HG03039 (cell line): Measurements from ENCODE around the gene BRMS1.
"Not testable (repeated sequence)": the region's sequence is repeated elsewhere in the genome, so short reads cannot be mapped to it uniquely, and the experiment has no call there.

Experiments
- ATAC-seq: cut with Tn5 transposase; IDR thresholded peaks from one replicate; pipeline ENCODE4 v1.9.1; 2021; ENCODE audit warnings: mild to moderate bottlenecking, moderate library complexity; ENCODE audit not compliant: unreplicated experiment

Gene BRMS1

DNA sequence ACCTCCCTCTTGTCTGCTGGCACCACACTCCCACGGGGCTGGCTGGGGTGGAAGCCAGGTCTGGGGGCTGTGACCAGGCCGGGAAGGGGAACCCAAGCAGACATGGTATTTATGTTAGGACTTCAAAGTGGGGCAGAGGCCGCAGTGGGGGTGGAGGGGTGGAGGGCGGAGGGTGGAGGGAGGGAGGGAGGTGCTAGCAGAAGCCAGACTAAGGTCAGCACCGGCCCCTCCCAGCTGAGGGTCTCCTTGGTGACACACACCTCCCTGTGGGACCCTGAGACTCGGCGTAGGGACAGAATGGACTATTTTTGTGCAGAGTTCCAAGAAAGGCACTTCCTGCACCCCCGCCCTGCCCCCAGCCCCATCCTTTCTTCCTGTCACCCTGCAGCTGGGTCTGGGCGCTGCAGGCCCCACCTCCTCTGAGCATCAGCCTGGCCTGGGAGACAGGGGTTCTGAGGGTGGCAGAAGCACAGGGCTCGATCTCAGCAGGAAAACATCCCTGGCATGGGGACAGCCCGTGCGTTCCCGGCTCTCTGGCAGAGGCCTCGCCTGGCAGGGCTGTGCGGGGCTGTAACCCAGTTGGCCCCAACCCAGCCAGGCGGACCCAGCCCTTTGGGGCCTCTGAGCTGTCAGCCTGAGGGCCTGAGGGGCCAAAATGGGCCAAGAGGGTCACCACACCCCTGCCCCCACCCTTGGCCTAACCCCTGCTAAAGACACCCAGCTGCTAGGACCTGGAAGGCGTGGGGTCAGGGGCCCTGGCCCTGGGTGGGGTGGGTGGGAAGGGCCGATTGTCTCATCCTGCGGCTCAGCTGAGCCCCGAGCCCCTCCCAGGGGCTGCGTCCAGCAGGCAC lies 18.4 kb downstream of the BRMS1 start:
- no peak for ATAC-seq

- ATAC-seq: no peak
Observed at GRCh38 chr11:66325263-66325671, 19.6 kb downstream of the BRMS1 start.

- ATAC-seq: no peak
Observed at GRCh38 chr11:66324664-66325063, 20.2 kb downstream of the BRMS1 start.

DNA sequence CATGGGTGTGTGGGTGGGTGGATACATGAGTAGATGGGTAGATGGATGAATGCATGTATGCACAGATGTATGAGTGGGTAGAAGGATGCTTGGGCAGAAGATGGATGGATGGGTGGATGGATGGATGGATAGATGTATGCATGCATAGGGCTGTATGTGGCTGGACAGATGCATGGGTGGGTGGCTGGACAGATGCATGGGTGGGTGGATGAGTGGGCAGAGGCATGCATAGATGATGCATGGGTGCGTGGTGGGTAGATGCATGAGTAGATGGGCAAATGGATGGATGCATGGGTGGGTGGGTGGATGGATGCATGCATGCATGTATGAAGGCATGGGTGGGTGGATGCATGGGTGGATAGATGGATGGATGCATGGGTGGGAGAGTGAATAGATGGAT lies 21.2 kb downstream of the BRMS1 start:
- no peak for ATAC-seq

- no peak for ATAC-seq
Observed at GRCh38 chr11:66322732-66323427, 22.0 kb downstream of the BRMS1 start.

DNA sequence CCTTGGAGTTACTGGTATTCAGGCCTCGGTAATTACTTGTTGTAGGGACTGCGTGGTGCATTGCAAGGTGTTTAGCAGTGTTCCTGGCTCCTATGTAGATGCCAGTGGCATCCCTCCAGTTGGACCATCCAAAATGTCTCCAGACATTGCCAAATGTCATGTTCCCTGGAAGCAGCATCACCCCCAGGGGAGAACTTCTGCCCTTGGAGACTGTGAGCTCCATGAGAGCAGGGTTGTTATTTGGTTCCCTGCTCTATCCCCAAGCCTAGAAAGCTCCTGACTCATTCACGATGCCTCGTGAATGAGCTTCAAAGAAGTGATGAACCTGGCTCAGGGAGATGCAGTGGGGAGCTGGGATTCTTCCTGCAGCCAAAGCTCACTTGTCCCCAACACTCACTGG lies 23.3 kb downstream of the BRMS1 start:
- no peak for ATAC-seq

GRCh38 chr11:66320748-66321147 lies 24.2 kb downstream of the BRMS1 start:
- not testable (repeated sequence) for ATAC-seq

- ATAC-seq: not testable (repeated sequence)
Observed at GRCh38 chr11:66320289-66320688, 24.6 kb downstream of the BRMS1 start.

DNA sequence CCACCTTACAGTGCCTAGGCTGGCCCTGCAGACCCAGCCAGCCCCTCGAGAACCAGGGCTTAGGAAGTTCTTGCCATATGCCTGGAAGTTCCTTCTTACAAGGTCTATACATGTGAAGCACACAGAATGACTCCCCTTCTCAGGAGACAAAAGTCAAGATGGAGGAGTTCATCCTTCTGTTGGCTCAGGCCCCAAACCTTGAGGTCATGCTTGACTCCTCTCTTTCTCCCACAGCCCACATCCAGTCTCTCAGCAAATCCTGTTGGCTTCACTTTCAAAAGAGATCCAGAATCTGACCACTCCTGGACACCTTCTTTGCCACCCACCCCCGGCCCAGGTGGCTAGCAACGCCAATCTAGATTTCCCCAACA lies 26.3 kb downstream of the BRMS1 start:
- no peak for ATAC-seq

GRCh38 chr11:66317723-66318599 lies 26.9 kb downstream of the BRMS1 start:
- ATAC-seq: no peak

- no peak for ATAC-seq
Observed at GRCh38 chr11:66317322-66317722, 27.6 kb downstream of the BRMS1 start.

- no peak for ATAC-seq
Observed at GRCh38 chr11:66316849-66317251, 28.1 kb downstream of the BRMS1 start, which contains the start of gene CD248. Gene CD248 (minus strand): TSS chr11:66317044. CDS start chr11:66317027, 17 bp downstream.

DNA sequence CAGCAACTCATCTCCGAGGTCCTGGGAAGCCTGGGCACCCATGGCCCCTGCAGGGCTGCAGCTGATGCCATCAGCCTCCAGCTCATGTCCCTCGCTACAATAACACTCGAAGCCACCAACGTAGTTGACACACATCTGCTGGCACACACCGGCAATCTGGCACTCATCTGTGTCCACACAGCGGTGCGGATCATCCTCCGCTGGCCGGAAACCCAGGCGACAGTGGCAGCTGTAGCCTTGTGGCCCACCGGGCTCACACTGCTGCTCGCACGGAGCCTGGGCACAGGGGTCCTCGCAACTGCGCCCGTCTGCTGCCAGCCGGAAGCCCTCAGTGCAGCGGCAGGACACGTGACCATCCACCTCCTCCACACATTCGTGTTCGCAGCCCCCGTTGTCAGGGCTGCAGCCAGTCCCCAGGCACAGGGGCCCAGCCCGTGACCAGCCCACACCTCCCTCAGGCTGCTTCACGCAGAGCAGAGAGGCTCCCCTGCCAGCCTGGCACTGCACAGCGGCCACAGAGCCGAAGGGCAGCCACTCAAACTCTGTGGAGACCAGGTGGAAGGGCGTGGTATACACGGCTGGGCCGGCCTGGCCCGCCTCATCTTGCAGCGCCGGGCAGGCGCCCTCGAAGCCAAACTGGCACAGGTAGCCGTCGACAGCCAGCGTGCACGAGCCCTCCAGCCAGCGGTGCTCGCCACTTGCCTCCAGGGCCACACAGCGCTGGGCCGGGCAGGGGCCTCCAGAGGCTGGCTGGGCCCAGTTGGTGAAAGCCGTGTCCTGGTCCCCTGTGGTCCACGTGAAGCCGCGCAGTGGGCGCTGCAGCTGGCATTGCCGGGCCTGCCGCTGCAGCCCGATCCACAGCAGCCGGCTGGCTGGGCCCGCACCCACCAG lies 28.7 kb downstream of the BRMS1 start:
- no peak for ATAC-seq

- ATAC-seq: no peak
Observed at GRCh38 chr11:66315498-66315885, 29.4 kb downstream of the BRMS1 start.

GRCh38 chr11:66314561-66315497 lies 30.1 kb downstream of the BRMS1 start:
- ATAC-seq: no peak

DNA sequence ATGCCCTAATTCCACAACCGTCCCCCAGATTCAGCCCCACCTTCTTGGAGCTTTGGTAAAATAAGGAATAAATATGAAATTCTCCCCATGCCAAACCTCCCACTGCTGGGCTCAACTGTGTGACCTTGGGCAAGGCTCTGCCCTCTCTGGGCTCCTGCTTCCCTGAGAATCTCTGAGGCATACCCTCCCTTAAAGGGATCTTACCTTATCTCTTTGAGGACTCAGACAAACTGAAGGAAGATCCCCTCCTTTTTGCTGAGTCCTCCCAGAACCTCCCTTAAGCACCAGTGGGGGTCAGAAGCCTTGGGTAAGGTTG lies 30.8 kb downstream of the BRMS1 start:
- no peak for ATAC-seq

DNA sequence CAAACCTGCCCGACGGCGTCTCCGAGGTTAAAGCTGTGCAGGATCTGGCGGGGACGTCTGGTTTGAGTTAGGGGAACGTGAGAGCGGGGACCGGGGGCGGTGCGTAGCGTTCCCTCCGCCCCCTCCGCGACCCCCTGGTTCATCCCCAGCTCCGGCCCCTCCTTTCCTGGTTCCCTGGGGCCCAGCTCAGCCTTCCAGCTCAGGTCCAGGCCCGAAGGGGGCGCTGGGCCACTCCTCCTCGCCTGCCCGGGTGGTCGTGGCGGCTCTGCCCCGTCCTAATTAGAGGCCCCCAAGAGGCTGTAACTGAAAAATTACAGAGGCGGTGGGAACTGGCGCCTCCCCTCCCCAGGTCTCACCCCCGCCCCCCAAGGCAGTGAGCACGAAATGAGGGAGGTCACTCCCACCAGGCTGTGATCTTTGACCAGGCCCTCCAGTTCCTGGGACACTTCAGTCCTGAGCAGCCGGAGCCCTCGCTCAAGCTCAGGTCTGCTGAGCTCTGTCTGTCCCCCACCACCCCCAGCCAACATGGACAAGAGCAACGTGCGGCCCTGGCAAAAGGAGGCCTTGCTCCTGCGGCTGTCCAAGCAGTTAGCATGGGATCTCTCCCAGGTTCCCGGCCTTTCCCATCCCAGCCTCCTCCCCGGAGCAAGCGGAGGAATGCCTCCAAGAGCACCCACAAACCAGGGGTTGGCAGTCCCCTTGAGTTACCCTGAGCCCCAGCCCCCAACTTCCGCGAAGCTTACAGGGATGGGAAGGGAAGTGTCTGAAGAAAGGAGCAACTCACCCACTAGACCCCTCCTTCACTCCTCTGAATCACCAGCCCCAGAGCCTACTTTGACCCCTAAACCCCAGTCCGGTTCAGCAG lies 31.4 kb downstream of the BRMS1 start:
- ATAC-seq: no peak

DNA sequence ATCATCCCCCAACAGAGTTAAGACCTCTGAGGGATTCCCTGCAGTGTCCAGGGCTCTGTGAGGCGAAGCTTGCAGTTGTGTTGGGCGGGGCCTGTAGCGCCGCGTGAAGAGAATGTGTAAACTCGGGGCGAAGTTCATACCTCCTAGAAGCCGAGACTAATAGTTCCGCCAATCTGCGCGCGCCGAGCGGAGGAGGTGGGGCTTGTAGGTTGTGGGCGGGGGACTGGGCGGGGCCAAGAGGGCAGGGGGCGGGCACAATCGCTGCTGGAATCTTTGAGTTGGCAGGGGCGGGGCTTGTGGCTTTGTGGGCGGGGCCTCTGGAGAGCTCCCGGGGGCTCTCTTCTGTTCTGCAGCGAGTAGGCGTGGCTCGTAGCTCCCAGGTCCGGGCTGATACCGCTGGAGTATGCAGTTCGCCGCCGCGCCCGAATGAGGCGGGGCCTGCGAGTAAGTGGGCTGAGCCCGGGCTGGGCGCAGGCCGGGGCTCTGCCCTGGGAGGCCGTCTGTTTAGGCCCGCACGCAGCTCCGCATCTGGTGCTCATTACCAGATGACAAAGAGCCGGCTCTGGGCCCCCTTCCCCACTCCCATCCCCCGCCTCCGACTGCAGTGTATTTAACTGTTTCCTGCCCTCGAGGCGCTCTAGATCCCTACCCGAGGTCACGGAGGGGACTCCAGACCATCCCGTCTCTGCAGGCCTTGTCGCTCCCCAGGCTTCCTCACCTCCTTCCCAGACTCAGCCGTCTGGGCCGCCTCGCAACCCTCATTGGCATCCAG lies 32.2 kb downstream of the BRMS1 start:
- ATAC-seq: peak; percentile 61
